SK-N-SH (cell line): ENCODE data around the gene SART1. TPM values are rescaled to one million over a fixed set of nuclear protein-coding genes. Genes with fewer than 3 reads are reported as not detected.

Source experiments
- CTCF ChIA-PET: fragments of 300-600, 350-600 bp; formaldehyde crosslinking; extraction: SDS; loops from one replicate; lab custom pipeline; 2021; lab: Yijun Ruan, JAX
- POLR2A ChIA-PET: fragments of 350-600 bp; sonication (Branson Sonifier 250); formaldehyde crosslinking; extraction: SDS; loops from one replicate; lab custom pipeline; 2020; ENCODE audit warnings: antibody characterized with exemption, inconsistent platforms; lab: Yijun Ruan, JAX
- DNase-seq: peaks from one replicate; pipeline ENCODE4 v3.0.0; 2012
- H2AFZ ChIP-seq: fragments of 200-600 bp; sonication (generic); 2 replicates; pipeline ENCODE4 v1.8.1; 2016; ENCODE audit warnings: antibody characterized with exemption, mild to moderate bottlenecking, low read depth
- H3F3A ChIP-seq: fragments of 200-600 bp; sonication (generic); replicated peaks from 2 replicates; pipeline ENCODE3; 2016; ENCODE audit warnings: antibody characterized with exemption, mild to moderate bottlenecking; ENCODE audit not compliant: insufficient read depth
- H3K27ac ChIP-seq, 2 experiments: fragments of 200-500 bp in 1 of 2; fragments of 200-600 bp in 1 of 2; sonication (Bioruptor generic) in 1 of 2; sonication (generic), shearing (Covaris generic) in 1 of 2; 2 replicates each; pipeline versions ENCODE4 v1.5.1 to v1.6.1; 2014 to 2016; ENCODE audit warnings: low read depth in 2 of 2, inconsistent platforms in 1 of 2, low read length in 1 of 2, mild to moderate bottlenecking in 1 of 2, mixed read lengths in 1 of 2
- H3K27me3 ChIP-seq: fragments of 200-600 bp; sonication (generic), shearing (Covaris generic); 2 replicates; pipeline ENCODE4 v1.6.1; 2016; ENCODE audit warnings: mixed run types; ENCODE audit not compliant: insufficient read depth
- H3K36me3 ChIP-seq, 2 experiments: fragments of 200-500 bp in 1 of 2; fragments of 200-600 bp in 1 of 2; sonication (Bioruptor generic) in 1 of 2; sonication (generic) in 1 of 2; replicated peaks in 1 of 2; 2 replicates each; pipeline versions ENCODE3 to v1.5.1; 2014 to 2016; ENCODE audit warnings: low read length in 1 of 2, mild to moderate bottlenecking in 1 of 2; ENCODE audit not compliant: insufficient read depth in 2 of 2, control insufficient read depth in 1 of 2
- H3K4me1 ChIP-seq, 2 experiments: fragments of 200-500 bp in 1 of 2; fragments of 200-600 bp in 1 of 2; sonication (Bioruptor generic) in 1 of 2; sonication (generic), shearing (Covaris generic) in 1 of 2; 2 replicates each; pipeline versions ENCODE4 v1.5.1 to v1.6.1; 2014 to 2016; ENCODE audit warnings: low read depth in 1 of 2, low read length in 1 of 2, mixed run types in 1 of 2; ENCODE audit not compliant: insufficient read depth in 2 of 2, control insufficient read depth in 1 of 2
- H3K4me2 ChIP-seq: fragments of 200-600 bp; sonication (generic), shearing (Covaris generic); 2 replicates; pipeline ENCODE4 v1.6.1; 2017; ENCODE audit warnings: mixed run types
- H3K4me3 ChIP-seq, 2 experiments: fragments of 200-500 bp in 1 of 2; fragments of 200-600 bp in 1 of 2; sonication (Bioruptor generic) in 1 of 2; sonication (generic), shearing (Covaris generic) in 1 of 2; 2 replicates each; pipeline versions ENCODE4 v1.5.1 to v1.8.1; 2014 to 2016; ENCODE audit warnings: low read depth in 2 of 2, inconsistent platforms in 1 of 2, low read length in 1 of 2, mild to moderate bottlenecking in 1 of 2, mixed read lengths in 1 of 2, moderate library complexity in 1 of 2
- H3K79me2 ChIP-seq: fragments of 200-600 bp; sonication (generic); 2 replicates; pipeline ENCODE4 v1.8.1; 2017; ENCODE audit warnings: mild to moderate bottlenecking; ENCODE audit not compliant: insufficient read depth
- H3K9ac ChIP-seq: fragments of 200-600 bp; sonication (generic); 2 replicates; pipeline ENCODE4 v1.6.1; 2017; ENCODE audit warnings: mixed run types
- H3K9me2 ChIP-seq: fragments of 200-600 bp; sonication (generic); 2 replicates; pipeline ENCODE4 v1.6.1; 2017; ENCODE audit warnings: mixed run types
- H3K9me3 ChIP-seq: fragments of 200-600 bp; sonication (generic); 2 replicates; pipeline ENCODE4 v1.6.1; 2017; ENCODE audit warnings: mixed run types, mild to moderate bottlenecking, moderate library complexity
- H4K20me1 ChIP-seq: fragments of 200-600 bp; sonication (generic); 2 replicates; pipeline ENCODE4 v1.6.1; 2017; ENCODE audit warnings: mild to moderate bottlenecking, mixed run types; ENCODE audit not compliant: insufficient read depth
- CHD2 ChIP-seq: fragments of 150-350 bp; IDR thresholded peaks from 2 replicates; pipeline ENCODE4 v1.6.1; 2018; ENCODE audit warnings: low read length; ENCODE audit not compliant: partially characterized antibody
- FOSL2 ChIP-seq: IDR thresholded peaks from 2 replicates; pipeline ENCODE4 v1.4.0; 2012; ENCODE audit warnings: low read depth, mild to moderate bottlenecking, moderate library complexity, borderline replicate concordance
- FOXJ3 ChIP-seq: sonication (generic); formaldehyde crosslinking; IDR thresholded peaks from 2 replicates; pipeline ENCODE4 v1.5.1; 2020; ENCODE audit warnings: mild to moderate bottlenecking, missing genetic modification reagents
- GATA2 ChIP-seq: sonication (generic); formaldehyde crosslinking; IDR thresholded peaks from 2 replicates; pipeline ENCODE4 v1.5.0; 2020; ENCODE audit warnings: mild to moderate bottlenecking, missing genetic modification reagents
- JUND ChIP-seq: IDR thresholded peaks from 2 replicates; pipeline ENCODE4 v1.4.0; 2012
- RCOR1 ChIP-seq: fragments of 150-350 bp; IDR thresholded peaks from 2 replicates; pipeline ENCODE4 v1.6.1; 2017; ENCODE audit warnings: antibody characterized with exemption, low read length
- RXRA ChIP-seq: IDR thresholded peaks from 2 replicates; pipeline ENCODE4 v1.4.0; 2012; ENCODE audit warnings: low read depth, mild to moderate bottlenecking, borderline replicate concordance
- TAF1 ChIP-seq: IDR thresholded peaks from 2 replicates; pipeline ENCODE4 v1.6.1; 2012; ENCODE audit warnings: low read depth, mild to moderate bottlenecking, low read length, moderate library complexity, borderline replicate concordance
- TEAD4 ChIP-seq: IDR thresholded peaks from 2 replicates; pipeline ENCODE4 v1.4.0; 2012; ENCODE audit warnings: mild to moderate bottlenecking, borderline replicate concordance; ENCODE audit not compliant: insufficient read depth
- WGBS: methylation state at CpG from one replicate; pipeline ENCODE4 v1.1.6; 2017; ENCODE audit warnings: low lambda C conversion rate; 5-methylcytosine and 5-hydroxymethylcytosine counted together
- polyA plus RNA-seq, 3 experiments: library from polyadenylated mRNA; depleted of rRNA; stranded (reverse); fragments of >200 nt; gene quantifications; 2 replicates each; pipeline ENCODE4 v1.2.3, GENCODE V29; 2012
- TF ChIP-seq, protein P1 (sequence below): IDR thresholded peaks from 2 replicates; pipeline ENCODE4 v1.4.0; 2012; ENCODE audit warnings: low read depth, borderline replicate concordance
- TF ChIP-seq, protein P2 (sequence below): IDR thresholded peaks from 2 replicates; pipeline ENCODE4 v1.6.1; 2012; ENCODE audit warnings: mild to moderate bottlenecking, low read depth, low read length, moderate library complexity
- TF ChIP-seq, protein P3 (sequence below): IDR thresholded peaks from 2 replicates; pipeline ENCODE4 v1.4.0; 2012; ENCODE audit warnings: low read depth, borderline replicate concordance
- TF ChIP-seq, protein P4 (sequence below): IDR thresholded peaks from 2 replicates; pipeline ENCODE4 v1.4.0; 2012; ENCODE audit warnings: low read depth

SART1 gene
- polyA plus RNA-seq, 1 of the 3 experiments (the other 2 are of a cell fraction): 73.6 TPM

DNA sequence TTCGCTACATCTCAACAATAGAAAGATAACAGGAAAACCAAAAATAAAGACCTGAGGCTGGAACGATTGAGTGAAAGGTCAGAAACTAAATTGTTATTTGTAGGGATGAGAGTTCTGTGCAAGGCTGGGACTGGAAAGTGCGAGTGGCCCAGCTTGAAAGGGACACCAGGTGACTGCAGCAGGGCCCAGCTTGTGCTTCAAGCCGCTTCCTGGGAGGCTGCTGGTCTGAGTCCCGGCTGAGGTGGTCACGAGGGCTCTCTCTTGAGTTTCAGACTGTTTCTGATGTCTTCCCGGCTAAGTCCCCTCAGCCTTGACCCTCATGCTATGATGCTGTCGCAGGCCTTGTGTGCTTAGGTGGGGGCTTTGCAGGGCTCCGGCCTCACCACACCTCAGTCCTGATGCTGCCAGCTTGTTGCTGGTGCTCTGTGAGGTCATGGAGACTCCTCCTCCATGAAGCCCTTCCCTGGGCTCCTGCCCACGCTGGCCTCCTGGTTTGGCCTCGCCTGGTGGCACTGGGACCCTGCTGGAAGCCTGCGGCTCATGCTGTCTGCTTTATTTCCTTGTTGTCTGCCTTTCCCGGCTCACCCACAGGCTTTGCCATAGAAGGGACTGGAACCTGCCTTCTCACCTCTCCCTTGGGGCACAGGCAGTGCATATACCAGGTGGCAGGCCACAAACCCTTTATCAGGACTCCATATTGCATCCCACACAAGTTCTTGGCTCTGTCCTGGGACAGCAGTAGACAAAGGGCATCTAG lies 44.8 kb downstream of the SART1 start:
- no peaks in the 10 kb centered on the region for H4K20me1 ChIP-seq
- TF ChIP-seq RCOR1: no peak
- no peak for TF ChIP-seq TEAD4
- no peak for TF ChIP-seq CHD2
- TF ChIP-seq FOSL2: no peak
- TF ChIP-seq GATA2 (CRISPR knock-in tag): no peak
- no peak for TF ChIP-seq RXRA
- TF ChIP-seq, protein P1, sequence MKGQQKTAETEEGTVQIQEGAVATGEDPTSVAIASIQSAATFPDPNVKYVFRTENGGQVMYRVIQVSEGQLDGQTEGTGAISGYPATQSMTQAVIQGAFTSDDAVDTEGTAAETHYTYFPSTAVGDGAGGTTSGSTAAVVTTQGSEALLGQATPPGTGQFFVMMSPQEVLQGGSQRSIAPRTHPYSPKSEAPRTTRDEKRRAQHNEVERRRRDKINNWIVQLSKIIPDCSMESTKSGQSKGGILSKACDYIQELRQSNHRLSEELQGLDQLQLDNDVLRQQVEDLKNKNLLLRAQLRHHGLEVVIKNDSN: no peak
- no peak for TF ChIP-seq FOXJ3 (CRISPR knock-in tag)
- TF ChIP-seq JUND: no peak
- TF ChIP-seq, protein P2, sequence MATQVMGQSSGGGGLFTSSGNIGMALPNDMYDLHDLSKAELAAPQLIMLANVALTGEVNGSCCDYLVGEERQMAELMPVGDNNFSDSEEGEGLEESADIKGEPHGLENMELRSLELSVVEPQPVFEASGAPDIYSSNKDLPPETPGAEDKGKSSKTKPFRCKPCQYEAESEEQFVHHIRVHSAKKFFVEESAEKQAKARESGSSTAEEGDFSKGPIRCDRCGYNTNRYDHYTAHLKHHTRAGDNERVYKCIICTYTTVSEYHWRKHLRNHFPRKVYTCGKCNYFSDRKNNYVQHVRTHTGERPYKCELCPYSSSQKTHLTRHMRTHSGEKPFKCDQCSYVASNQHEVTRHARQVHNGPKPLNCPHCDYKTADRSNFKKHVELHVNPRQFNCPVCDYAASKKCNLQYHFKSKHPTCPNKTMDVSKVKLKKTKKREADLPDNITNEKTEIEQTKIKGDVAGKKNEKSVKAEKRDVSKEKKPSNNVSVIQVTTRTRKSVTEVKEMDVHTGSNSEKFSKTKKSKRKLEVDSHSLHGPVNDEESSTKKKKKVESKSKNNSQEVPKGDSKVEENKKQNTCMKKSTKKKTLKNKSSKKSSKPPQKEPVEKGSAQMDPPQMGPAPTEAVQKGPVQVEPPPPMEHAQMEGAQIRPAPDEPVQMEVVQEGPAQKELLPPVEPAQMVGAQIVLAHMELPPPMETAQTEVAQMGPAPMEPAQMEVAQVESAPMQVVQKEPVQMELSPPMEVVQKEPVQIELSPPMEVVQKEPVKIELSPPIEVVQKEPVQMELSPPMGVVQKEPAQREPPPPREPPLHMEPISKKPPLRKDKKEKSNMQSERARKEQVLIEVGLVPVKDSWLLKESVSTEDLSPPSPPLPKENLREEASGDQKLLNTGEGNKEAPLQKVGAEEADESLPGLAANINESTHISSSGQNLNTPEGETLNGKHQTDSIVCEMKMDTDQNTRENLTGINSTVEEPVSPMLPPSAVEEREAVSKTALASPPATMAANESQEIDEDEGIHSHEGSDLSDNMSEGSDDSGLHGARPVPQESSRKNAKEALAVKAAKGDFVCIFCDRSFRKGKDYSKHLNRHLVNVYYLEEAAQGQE: no peak
- TF ChIP-seq, protein P3, sequence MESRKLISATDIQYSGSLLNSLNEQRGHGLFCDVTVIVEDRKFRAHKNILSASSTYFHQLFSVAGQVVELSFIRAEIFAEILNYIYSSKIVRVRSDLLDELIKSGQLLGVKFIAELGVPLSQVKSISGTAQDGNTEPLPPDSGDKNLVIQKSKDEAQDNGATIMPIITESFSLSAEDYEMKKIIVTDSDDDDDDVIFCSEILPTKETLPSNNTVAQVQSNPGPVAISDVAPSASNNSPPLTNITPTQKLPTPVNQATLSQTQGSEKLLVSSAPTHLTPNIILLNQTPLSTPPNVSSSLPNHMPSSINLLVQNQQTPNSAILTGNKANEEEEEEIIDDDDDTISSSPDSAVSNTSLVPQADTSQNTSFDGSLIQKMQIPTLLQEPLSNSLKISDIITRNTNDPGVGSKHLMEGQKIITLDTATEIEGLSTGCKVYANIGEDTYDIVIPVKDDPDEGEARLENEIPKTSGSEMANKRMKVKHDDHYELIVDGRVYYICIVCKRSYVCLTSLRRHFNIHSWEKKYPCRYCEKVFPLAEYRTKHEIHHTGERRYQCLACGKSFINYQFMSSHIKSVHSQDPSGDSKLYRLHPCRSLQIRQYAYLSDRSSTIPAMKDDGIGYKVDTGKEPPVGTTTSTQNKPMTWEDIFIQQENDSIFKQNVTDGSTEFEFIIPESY: no peak
- TF ChIP-seq, protein P4, sequence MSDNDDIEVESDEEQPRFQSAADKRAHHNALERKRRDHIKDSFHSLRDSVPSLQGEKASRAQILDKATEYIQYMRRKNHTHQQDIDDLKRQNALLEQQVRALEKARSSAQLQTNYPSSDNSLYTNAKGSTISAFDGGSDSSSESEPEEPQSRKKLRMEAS: no peak
- TF ChIP-seq TAF1: no peak
- H3F3A ChIP-seq: peaks cover 47% of the 10 kb centered on the region
- ChIA-PET CTCF (interaction anchor here (1.9 kb wide), 1 partner anchor 16 kb away, joined by 8 read pairs; no protein-coding TSS in a partner anchor), POLR2A (no interaction called here)
- no peak overlapping the region for H3K9ac ChIP-seq
- no peak overlapping the region for H3K27ac ChIP-seq
- no peak overlapping the region for H2AFZ ChIP-seq
- H3K9me2 ChIP-seq: no peaks in the 10 kb centered on the region
- H3K9me3 ChIP-seq: no peaks in the 10 kb centered on the region
- H3K79me2 ChIP-seq: peaks cover 35% of the 10 kb centered on the region
- DNase-seq: no peak
- no peaks in the 10 kb centered on the region for H3K27me3 ChIP-seq
- H3K36me3 ChIP-seq: peaks cover 18% of the 10 kb centered on the region in 2 experiments
- no peak overlapping the region for H3K4me3 ChIP-seq
- peaks cover 1 to 6% of the 10 kb centered on the region in 2 experiments; a peak in 2 of 4 replicates for H3K4me1 ChIP-seq
- no peak overlapping the region for H3K4me2 ChIP-seq
- WGBS: 91% methylated on average over 10 of the region's 13 CpGs
